SK-N-SH (cell line): ENCODE measurements around the gene RMI2. TPM values are rescaled to one million over a fixed set of nuclear protein-coding genes. Genes with fewer than 3 reads are reported as not detected.

Experiments used
- CTCF ChIA-PET: fragments of 300-600, 350-600 bp; formaldehyde crosslinking; extraction: SDS; loops from one replicate; lab custom pipeline; 2021; lab: Yijun Ruan, JAX
- POLR2A ChIA-PET: fragments of 350-600 bp; sonication (Branson Sonifier 250); formaldehyde crosslinking; extraction: SDS; loops from one replicate; lab custom pipeline; 2020; ENCODE audit warnings: antibody characterized with exemption, inconsistent platforms; lab: Yijun Ruan, JAX
- DNase-seq: peaks from one replicate; pipeline ENCODE4 v3.0.0; 2012
- H2AFZ ChIP-seq: fragments of 200-600 bp; sonication (generic); 2 replicates; pipeline ENCODE4 v1.8.1; 2016; ENCODE audit warnings: antibody characterized with exemption, mild to moderate bottlenecking, low read depth
- H3F3A ChIP-seq: fragments of 200-600 bp; sonication (generic); replicated peaks from 2 replicates; pipeline ENCODE3; 2016; ENCODE audit warnings: antibody characterized with exemption, mild to moderate bottlenecking; ENCODE audit not compliant: insufficient read depth
- H3K27ac ChIP-seq, 2 experiments: fragments of 200-500 bp in 1 of 2; fragments of 200-600 bp in 1 of 2; sonication (Bioruptor generic) in 1 of 2; sonication (generic), shearing (Covaris generic) in 1 of 2; 2 replicates each; pipeline versions ENCODE4 v1.5.1 to v1.6.1; 2014 to 2016; ENCODE audit warnings: low read depth in 2 of 2, inconsistent platforms in 1 of 2, low read length in 1 of 2, mild to moderate bottlenecking in 1 of 2, mixed read lengths in 1 of 2
- H3K27me3 ChIP-seq: fragments of 200-600 bp; sonication (generic), shearing (Covaris generic); 2 replicates; pipeline ENCODE4 v1.6.1; 2016; ENCODE audit warnings: mixed run types; ENCODE audit not compliant: insufficient read depth
- H3K36me3 ChIP-seq, 2 experiments: fragments of 200-500 bp in 1 of 2; fragments of 200-600 bp in 1 of 2; sonication (Bioruptor generic) in 1 of 2; sonication (generic) in 1 of 2; replicated peaks in 1 of 2; 2 replicates each; pipeline versions ENCODE3 to v1.5.1; 2014 to 2016; ENCODE audit warnings: low read length in 1 of 2, mild to moderate bottlenecking in 1 of 2; ENCODE audit not compliant: insufficient read depth in 2 of 2, control insufficient read depth in 1 of 2
- H3K4me1 ChIP-seq, 2 experiments: fragments of 200-500 bp in 1 of 2; fragments of 200-600 bp in 1 of 2; sonication (Bioruptor generic) in 1 of 2; sonication (generic), shearing (Covaris generic) in 1 of 2; 2 replicates each; pipeline versions ENCODE4 v1.5.1 to v1.6.1; 2014 to 2016; ENCODE audit warnings: low read depth in 1 of 2, low read length in 1 of 2, mixed run types in 1 of 2; ENCODE audit not compliant: insufficient read depth in 2 of 2, control insufficient read depth in 1 of 2
- H3K4me2 ChIP-seq: fragments of 200-600 bp; sonication (generic), shearing (Covaris generic); 2 replicates; pipeline ENCODE4 v1.6.1; 2017; ENCODE audit warnings: mixed run types
- H3K4me3 ChIP-seq, 2 experiments: fragments of 200-500 bp in 1 of 2; fragments of 200-600 bp in 1 of 2; sonication (Bioruptor generic) in 1 of 2; sonication (generic), shearing (Covaris generic) in 1 of 2; 2 replicates each; pipeline versions ENCODE4 v1.5.1 to v1.8.1; 2014 to 2016; ENCODE audit warnings: low read depth in 2 of 2, inconsistent platforms in 1 of 2, low read length in 1 of 2, mild to moderate bottlenecking in 1 of 2, mixed read lengths in 1 of 2, moderate library complexity in 1 of 2
- H3K79me2 ChIP-seq: fragments of 200-600 bp; sonication (generic); 2 replicates; pipeline ENCODE4 v1.8.1; 2017; ENCODE audit warnings: mild to moderate bottlenecking; ENCODE audit not compliant: insufficient read depth
- H3K9ac ChIP-seq: fragments of 200-600 bp; sonication (generic); 2 replicates; pipeline ENCODE4 v1.6.1; 2017; ENCODE audit warnings: mixed run types
- H3K9me2 ChIP-seq: fragments of 200-600 bp; sonication (generic); 2 replicates; pipeline ENCODE4 v1.6.1; 2017; ENCODE audit warnings: mixed run types
- H3K9me3 ChIP-seq: fragments of 200-600 bp; sonication (generic); 2 replicates; pipeline ENCODE4 v1.6.1; 2017; ENCODE audit warnings: mixed run types, mild to moderate bottlenecking, moderate library complexity
- H4K20me1 ChIP-seq: fragments of 200-600 bp; sonication (generic); 2 replicates; pipeline ENCODE4 v1.6.1; 2017; ENCODE audit warnings: mild to moderate bottlenecking, mixed run types; ENCODE audit not compliant: insufficient read depth
- CHD2 ChIP-seq: fragments of 150-350 bp; IDR thresholded peaks from 2 replicates; pipeline ENCODE4 v1.6.1; 2018; ENCODE audit warnings: low read length; ENCODE audit not compliant: partially characterized antibody
- CTCF ChIP-seq: fragments of 200-600 bp; sonication (generic); IDR thresholded peaks from 2 replicates; pipeline ENCODE4 v1.6.1; 2017; ENCODE audit warnings: antibody characterized with exemption, mild to moderate bottlenecking, moderate library complexity
- ELF1 ChIP-seq: IDR thresholded peaks from 2 replicates; pipeline ENCODE4 v1.4.0; 2012
- FOSL2 ChIP-seq: IDR thresholded peaks from 2 replicates; pipeline ENCODE4 v1.4.0; 2012; ENCODE audit warnings: low read depth, mild to moderate bottlenecking, moderate library complexity, borderline replicate concordance
- GATA2 ChIP-seq: sonication (generic); formaldehyde crosslinking; IDR thresholded peaks from 2 replicates; pipeline ENCODE4 v1.5.0; 2020; ENCODE audit warnings: mild to moderate bottlenecking, missing genetic modification reagents
- JUND ChIP-seq: IDR thresholded peaks from 2 replicates; pipeline ENCODE4 v1.4.0; 2012
- MAX ChIP-seq: IDR thresholded peaks from 2 replicates; pipeline ENCODE4 v1.4.0; 2012; ENCODE audit warnings: low read depth
- MXI1 ChIP-seq: IDR thresholded peaks from 2 replicates; pipeline ENCODE4 v1.6.1; 2012; ENCODE audit warnings: mild to moderate bottlenecking, low read depth, low read length, improper control_type of control experiment
- POLR2AphosphoS5 ChIP-seq: IDR thresholded peaks from 2 replicates; pipeline ENCODE4 v1.6.1; 2012; ENCODE audit warnings: low read depth, low read length
- RAD21 ChIP-seq: IDR thresholded peaks from 2 replicates; pipeline ENCODE4 v1.6.1; 2012; ENCODE audit warnings: mild to moderate bottlenecking, low read length
- SIN3A ChIP-seq: IDR thresholded peaks from 2 replicates; pipeline ENCODE4 v1.6.1; 2012; ENCODE audit warnings: low read depth, mild to moderate bottlenecking, low read length, moderate library complexity, borderline replicate concordance
- SMC3 ChIP-seq: IDR thresholded peaks from 2 replicates; pipeline ENCODE4 v1.6.1; 2012; ENCODE audit warnings: low read depth, low read length, improper control_type of control experiment
- TAF1 ChIP-seq: IDR thresholded peaks from 2 replicates; pipeline ENCODE4 v1.6.1; 2012; ENCODE audit warnings: low read depth, mild to moderate bottlenecking, low read length, moderate library complexity, borderline replicate concordance
- TCF12 ChIP-seq: IDR thresholded peaks from 2 replicates; pipeline ENCODE4 v1.4.0; 2012
- USF1 ChIP-seq: IDR thresholded peaks from 2 replicates; pipeline ENCODE4 v1.4.0; 2012; ENCODE audit warnings: low read depth, borderline replicate concordance
- WGBS: methylation state at CpG from one replicate; pipeline ENCODE4 v1.1.6; 2017; ENCODE audit warnings: low lambda C conversion rate; 5-methylcytosine and 5-hydroxymethylcytosine counted together
- polyA plus RNA-seq, 3 experiments: library from polyadenylated mRNA; depleted of rRNA; stranded (reverse); fragments of >200 nt; gene quantifications; 2 replicates each; pipeline ENCODE4 v1.2.3, GENCODE V29; 2012

Gene RMI2
- polyA plus RNA-seq, 1 of the 3 experiments (the other 2 are of a cell fraction): 8.5 TPM

- no peak for TF ChIP-seq USF1
Observed at GRCh38 chr16:11355862-11356261, 10.6 kb downstream of the RMI2 start (continued).

GRCh38 chr16:11356573-11357331 is 11.5 kb downstream of the RMI2 start:
- no peak overlapping the region for H3K4me2 ChIP-seq
- peak overlapping the region in 1 of 2 experiments; percentile 70; a peak in 2 of 4 replicates for H3K27ac ChIP-seq
- H3K27me3 ChIP-seq: no peaks in the 10 kb centered on the region
- H3K79me2 ChIP-seq: peaks cover 15% of the 10 kb centered on the region; the same call in 1 of the 2 replicates
- no peaks in the 10 kb centered on the region for H3K36me3 ChIP-seq
- no peak overlapping the region for H3K9ac ChIP-seq
- peak; percentile 71 for DNase-seq
- ChIA-PET CTCF (interaction anchor here (0.6 to 3.8 kb wide), 15 partner anchors 9 to 402 kb away, joined by 3 to 31 read pairs (median 6); partner anchors contain the start of gene SOCS1), POLR2A (no interaction called here)
- 64% methylated on average over 15 of the region's 15 CpGs for WGBS
- H3F3A ChIP-seq: peaks cover 12% of the 10 kb centered on the region
- H2AFZ ChIP-seq: no peak overlapping the region
- H3K9me3 ChIP-seq: no peaks in the 10 kb centered on the region
- H4K20me1 ChIP-seq: no peaks in the 10 kb centered on the region
- H3K4me1 ChIP-seq: peaks cover 15 to 26% of the 10 kb centered on the region in 2 experiments; a peak in 3 of 4 replicates
- TF ChIP-seq RAD21 (peak; percentile 74), SMC3 (peak; percentile 62), MXI1 (no peak), TCF12 (peak; percentile 21; the same call in 1 of the 2 replicates), GATA2 (CRISPR knock-in tag) (no peak), JUND (no peak), POLR2AphosphoS5 (no peak), CTCF (peak; percentile 69)
- H3K9me2 ChIP-seq: no peaks in the 10 kb centered on the region
- H3K4me3 ChIP-seq: no peak overlapping the region; a peak in 1 of 4 replicates

- TF ChIP-seq USF1 (no peak), TAF1 (no peak), JUND (no peak), SMC3 (no peak), CTCF (no peak), SIN3A (no peak), MAX (no peak), CHD2 (no peak), ELF1 (no peak), FOSL2 (no peak), MXI1 (no peak)
- H3F3A ChIP-seq: peaks cover 7% of the 10 kb centered on the region
- no peak overlapping the region for H3K27ac ChIP-seq
- H3K36me3 ChIP-seq: no peaks in the 10 kb centered on the region
- 100% methylated on average over 5 of the region's 7 CpGs for WGBS
- H3K9me3 ChIP-seq: no peaks in the 10 kb centered on the region
- 0 out of 2 replicates have a peak, but pooled peaks cover under 1% of the 10 kb centered on the region for H3K79me2 ChIP-seq
- H3K27me3 ChIP-seq: no peaks in the 10 kb centered on the region
- H3K4me2 ChIP-seq: no peak overlapping the region
- DNase-seq: no peak
- H3K9ac ChIP-seq: no peak overlapping the region
- H3K9me2 ChIP-seq: no peaks in the 10 kb centered on the region
- ChIA-PET CTCF (interaction anchor here (1.4 to 3.8 kb wide), 5 partner anchors 12 to 394 kb away, joined by 3 to 31 read pairs (median 14); partner anchors contain the start of gene SOCS1), POLR2A (no interaction called here)
- no peak overlapping the region for H2AFZ ChIP-seq
- H3K4me3 ChIP-seq: no peak overlapping the region
- peaks cover 16 to 41% of the 10 kb centered on the region in 2 experiments; a peak in 3 of 4 replicates for H3K4me1 ChIP-seq
- H4K20me1 ChIP-seq: no peaks in the 10 kb centered on the region
Observed at GRCh38 chr16:11358531-11358930, 13.3 kb downstream of the RMI2 start.
